MG63 (cell line): Measurements from ENCODE around the gene PDXDC1. TPM values are rescaled to one million over a fixed set of nuclear protein-coding genes. Genes with fewer than 3 reads are reported as not detected.
"Not testable (repeated sequence)": the region's sequence is repeated elsewhere in the genome, so short reads cannot be mapped to it uniquely, and the experiment has no call there.

Experiments
- DNase-seq: peaks from one replicate; pipeline ENCODE4 v3.0.0-alpha.2; 2020
- H3K27me3 ChIP-seq: fragments of 250-450 bp; sonication (Bioruptor Pico); 2 replicates; pipeline ENCODE4 v1.5.1; 2020; ENCODE audit warnings: mild to moderate bottlenecking, moderate library complexity
- H3K36me3 ChIP-seq: fragments of 250-450 bp; sonication (Bioruptor Pico); 2 replicates; pipeline ENCODE4 v1.5.1; 2020; ENCODE audit warnings: mild to moderate bottlenecking, moderate library complexity
- H3K4me3 ChIP-seq: fragments of 250-450 bp; sonication (Bioruptor Pico); 2 replicates; pipeline ENCODE4 v1.5.1; 2020; ENCODE audit warnings: mild to moderate bottlenecking, moderate library complexity
- H3K9me3 ChIP-seq: fragments of 250-450 bp; sonication (Bioruptor Pico); 2 replicates; pipeline ENCODE4 v1.5.1; 2020; ENCODE audit warnings: mild to moderate bottlenecking, moderate library complexity
- total RNA-seq: library from RNA; depleted of rRNA; stranded (reverse); fragments of >200 nt; shearing (Covaris generic); gene quantifications from 2 replicates; pipeline ENCODE4 v1.2.3, GENCODE V29; 2014; ENCODE audit warnings: low replicate concordance

PDXDC1 gene
- total RNA-seq, 1 experiment from 2014 or later, result 65.3 TPM

DNA sequence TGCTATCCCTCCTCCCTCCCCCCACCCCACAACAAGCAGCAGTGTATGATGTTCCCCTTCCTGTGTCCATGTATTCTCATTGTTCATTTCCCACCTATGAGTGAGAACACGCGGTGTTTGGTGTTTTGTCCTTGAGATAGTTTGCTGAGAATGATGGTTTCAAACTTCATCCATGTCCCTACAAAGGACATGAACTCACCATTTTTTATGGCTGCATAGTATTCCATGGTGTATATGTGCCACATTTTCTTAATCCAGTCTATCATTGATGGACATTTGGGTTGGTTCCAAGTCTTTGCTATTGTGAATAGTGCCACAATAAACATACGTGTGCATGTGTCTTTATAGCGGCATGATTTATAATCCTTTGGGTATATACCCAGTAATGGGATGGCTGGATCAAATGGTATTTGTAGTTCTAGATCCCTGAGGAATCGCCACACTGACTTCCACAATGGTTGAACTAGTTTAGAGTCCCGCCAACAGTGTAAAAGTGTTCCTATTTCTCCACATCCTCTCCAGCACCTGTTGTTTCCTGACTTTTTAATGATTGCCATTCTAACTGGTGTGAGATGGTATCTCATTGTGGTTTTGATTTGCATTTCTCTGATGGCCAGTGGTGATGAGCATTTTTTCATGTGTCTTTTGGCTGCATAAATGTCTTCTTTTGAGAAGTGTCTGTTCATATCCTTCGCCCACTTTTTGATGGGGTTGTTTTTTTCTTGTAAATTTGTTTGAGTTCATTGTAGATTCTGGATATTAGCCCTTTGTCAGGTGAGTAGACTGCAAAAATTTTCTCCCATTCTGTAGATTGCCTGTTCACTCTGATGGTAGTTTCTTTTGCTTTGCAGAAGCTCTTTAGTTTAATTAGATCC is 18.7 kb downstream of the PDXDC1 start:
- not testable (repeated sequence) for DNase-seq, H3K27me3 ChIP-seq, H3K4me3 ChIP-seq
- Histone ChIP-seq H3K9me3 (peaks cover 17% of the 10 kb centered on the region), H3K36me3 (peaks cover 43% of the 10 kb centered on the region)

DNA sequence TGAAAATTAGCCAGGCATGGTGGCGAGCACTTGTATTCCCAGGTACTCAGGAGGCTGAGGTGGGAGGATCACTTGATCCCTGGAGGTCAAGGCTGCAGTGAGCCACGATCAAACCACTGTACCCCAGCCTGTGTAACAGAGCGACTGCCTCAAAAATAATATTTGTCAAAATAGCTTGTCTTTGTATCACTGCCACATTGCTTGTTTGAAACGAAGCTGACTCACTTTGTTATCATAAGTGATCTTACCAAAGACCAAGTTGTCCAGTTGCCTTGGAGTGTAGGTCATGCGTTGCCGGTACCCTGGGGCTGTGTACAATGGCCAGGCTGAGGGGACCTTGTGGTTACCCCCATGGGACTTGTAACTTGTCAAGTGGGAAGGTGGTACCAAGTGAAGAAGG is 21.9 kb downstream of the PDXDC1 start:
- not testable (repeated sequence) for DNase-seq, H3K27me3 ChIP-seq, H3K4me3 ChIP-seq
- peaks cover 17% of the 10 kb centered on the region for H3K9me3 ChIP-seq
- peaks cover 39% of the 10 kb centered on the region for H3K36me3 ChIP-seq

DNA sequence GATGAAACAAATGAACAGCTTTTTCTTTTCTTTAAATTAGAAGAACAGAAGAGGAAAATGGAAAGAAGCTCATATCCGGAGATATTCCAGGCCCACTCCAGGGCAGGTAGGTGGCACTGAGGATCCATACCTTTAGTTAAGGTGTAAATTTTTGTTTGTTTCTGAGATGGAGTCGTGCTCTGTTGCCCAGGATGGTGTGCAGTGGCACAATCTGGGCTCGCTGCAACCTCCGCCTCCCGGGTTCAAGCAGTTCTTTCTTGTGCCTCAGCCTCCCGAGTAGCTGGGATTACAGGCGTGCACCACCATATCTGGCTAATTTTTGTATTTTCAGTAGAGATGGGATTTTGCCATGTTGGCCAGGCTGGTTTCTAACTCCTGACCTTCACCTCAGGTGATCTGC is 23.5 kb downstream of the PDXDC1 start:
- H3K36me3 ChIP-seq, result peaks cover 31% of the 10 kb centered on the region
- not testable (repeated sequence) for DNase-seq, H3K9me3 ChIP-seq, H3K27me3 ChIP-seq, H3K4me3 ChIP-seq

DNA sequence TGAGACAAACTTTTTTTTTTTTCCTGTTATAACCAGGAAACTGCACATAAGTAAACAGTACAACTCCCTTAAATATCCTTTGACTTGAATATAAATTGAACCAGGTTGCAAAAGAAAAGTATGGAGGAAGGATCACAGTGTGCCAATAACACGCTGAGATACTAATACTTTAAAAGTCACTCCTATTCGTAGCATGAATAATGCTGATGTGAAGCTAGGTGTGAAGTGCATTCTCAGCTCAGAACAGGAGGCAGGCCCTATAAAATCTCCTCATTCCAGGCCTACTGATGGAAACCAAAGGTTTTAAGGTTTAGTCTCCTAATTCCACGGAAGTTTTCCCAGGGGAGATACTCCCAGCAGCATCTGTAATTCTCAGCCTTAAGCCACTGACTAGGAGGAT is 25.0 kb downstream of the PDXDC1 start:
- not testable (repeated sequence) for DNase-seq

DNA sequence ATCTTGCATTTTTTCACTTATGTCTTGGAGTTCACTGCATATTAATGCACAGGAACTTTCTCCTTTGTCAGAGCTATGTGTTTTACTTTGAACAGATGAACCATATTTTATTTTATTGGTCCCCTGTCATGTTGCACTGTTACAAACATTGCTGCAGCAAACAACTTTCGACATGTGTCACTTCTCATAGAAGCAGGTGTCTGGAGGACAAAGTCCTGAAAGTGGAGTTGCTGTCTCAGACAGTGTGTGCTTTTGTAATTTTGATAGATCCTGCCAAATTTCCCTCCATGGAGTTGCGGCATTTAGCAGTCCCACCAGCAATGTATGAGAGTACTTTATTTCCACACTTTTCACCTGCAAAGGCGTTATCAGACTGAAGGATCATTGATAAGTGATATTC is 27.6 kb downstream of the PDXDC1 start:
- peaks cover 44% of the 10 kb centered on the region for H3K36me3 ChIP-seq
- H3K9me3 ChIP-seq, DNase-seq, H3K4me3 ChIP-seq, H3K27me3 ChIP-seq: not testable (repeated sequence)

More for the DNA sequence above, 25.0 kb downstream of the PDXDC1 start:
- not testable (repeated sequence) for H3K9me3 ChIP-seq, H3K27me3 ChIP-seq, H3K4me3 ChIP-seq
- H3K36me3 ChIP-seq, result peaks cover 30% of the 10 kb centered on the region

DNA sequence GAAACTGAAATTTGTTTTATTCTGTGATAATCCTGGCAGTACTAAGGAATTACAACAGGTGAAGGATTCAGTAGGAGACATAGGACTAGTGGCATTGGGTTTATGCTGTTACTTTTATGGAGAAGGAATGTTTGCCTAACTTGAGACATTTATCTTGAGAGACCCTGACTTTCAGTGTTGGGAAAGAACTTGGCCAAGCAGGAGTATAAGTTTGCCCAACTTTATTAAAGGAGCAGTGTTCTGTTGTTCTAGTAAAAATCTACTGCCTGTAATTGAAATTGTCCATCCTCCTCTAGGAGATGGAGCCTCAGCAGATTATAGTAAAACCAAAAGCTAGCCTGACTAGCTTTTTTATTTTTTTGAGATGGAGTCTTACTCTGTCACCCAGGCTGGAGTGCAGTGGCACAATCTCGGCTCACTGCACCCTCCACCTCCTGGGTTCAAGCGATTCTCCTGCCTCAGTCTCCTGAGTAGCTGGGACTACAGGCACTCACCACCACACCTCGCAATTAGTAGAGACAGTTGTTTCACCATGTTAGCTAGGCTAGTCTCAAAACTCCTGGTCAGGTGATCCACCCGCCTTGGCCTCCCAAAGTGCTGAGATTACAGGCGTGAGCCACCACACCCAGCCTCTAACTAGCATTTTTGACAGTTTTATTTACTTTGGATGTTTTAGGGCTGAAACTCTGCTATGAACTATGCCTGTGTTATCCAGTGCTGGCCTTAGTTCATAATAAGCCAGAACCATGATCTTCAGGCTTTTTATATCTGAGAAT is 30.7 kb downstream of the PDXDC1 start:
- H3K9me3 ChIP-seq, DNase-seq, H3K4me3 ChIP-seq, H3K27me3 ChIP-seq: not testable (repeated sequence)
- H3K36me3 ChIP-seq, result peaks cover 50% of the 10 kb centered on the region

DNA sequence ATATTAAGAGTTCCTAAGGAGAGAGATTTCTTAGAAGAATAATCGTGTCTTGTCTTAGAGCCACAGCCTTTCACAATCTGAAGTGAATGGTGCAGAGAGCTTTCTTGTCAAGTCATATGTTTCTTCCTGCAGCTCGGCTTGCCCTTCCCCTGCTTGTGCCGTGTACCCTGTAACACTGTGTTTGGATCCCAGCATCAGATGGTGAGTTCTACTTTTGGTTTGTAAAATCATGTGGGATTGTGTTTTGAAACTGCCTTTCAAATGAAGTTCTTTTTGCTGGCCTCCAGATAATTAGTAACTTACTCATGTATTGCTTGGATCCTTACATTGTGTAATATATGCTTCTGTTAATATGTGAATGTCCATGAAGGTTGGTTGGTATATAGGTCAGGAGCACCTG is 33.8 kb downstream of the PDXDC1 start:
- H3K9me3 ChIP-seq, DNase-seq, H3K4me3 ChIP-seq, H3K27me3 ChIP-seq: not testable (repeated sequence)
- peaks cover 60% of the 10 kb centered on the region for H3K36me3 ChIP-seq

DNA sequence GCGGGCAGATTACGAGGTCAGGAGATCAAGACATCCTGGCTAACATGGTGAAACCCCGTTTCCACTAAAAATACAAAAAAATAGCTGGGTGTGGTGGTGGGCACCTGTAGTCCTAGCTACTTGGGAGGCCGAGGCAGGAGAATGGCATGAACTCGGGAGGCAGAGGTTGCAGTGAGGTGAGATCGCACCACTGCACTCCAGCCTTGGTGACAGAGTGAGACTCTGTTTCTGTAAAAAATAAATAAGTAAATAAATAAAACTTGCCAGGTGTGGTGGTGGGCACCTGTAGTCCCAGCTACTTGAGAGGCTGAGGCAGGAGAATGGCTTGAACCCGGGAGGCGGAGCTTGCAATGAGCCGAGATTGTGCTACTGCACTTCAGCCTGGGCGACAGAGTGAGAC is 38.1 kb downstream of the PDXDC1 start:
- H3K9me3 ChIP-seq, DNase-seq, H3K4me3 ChIP-seq, H3K27me3 ChIP-seq: not testable (repeated sequence)
- H3K36me3 ChIP-seq, result peaks cover 54% of the 10 kb centered on the region

DNA sequence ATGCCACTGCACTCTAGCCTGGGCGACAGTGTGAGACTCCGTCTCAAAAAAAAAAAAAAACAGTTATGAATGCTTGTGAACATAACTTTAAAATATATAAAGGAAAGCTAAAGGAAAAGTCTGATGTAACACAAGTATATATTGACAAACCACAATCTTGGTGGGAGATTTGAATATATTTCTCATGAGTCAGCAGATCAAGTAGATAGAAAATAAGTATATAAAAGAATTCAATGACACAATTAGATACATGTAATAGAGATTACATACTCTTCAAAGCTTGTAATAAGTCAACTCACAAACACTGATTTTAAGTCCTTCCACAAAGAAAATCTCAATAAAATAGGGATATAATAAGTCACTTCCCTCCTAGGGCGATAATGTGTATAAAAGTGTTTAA is 40.8 kb downstream of the PDXDC1 start:
- H3K4me3 ChIP-seq, H3K27me3 ChIP-seq, H3K9me3 ChIP-seq, DNase-seq: not testable (repeated sequence)
- peaks cover 56% of the 10 kb centered on the region for H3K36me3 ChIP-seq

DNA sequence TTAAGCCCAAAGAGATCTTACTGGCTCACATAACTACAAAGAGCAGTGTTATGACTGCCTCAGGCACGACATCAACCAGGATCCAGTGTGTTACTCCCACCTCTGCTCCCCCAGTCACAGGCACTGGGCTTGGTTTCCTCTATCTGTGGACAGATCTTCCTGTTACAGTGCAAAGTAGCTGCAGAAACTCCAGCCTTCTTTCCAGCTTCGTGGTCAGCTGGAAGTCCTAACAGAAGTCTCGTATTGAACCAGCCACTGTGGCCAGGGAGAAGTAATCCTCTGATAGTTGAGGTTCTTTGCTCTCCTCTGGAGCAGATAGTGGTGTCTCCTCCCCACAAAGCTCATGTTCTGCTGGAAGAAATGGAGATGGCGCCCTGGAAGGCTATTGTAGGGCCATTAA is 41.5 kb downstream of the PDXDC1 start:
- not testable (repeated sequence) for H3K4me3 ChIP-seq, DNase-seq

DNA sequence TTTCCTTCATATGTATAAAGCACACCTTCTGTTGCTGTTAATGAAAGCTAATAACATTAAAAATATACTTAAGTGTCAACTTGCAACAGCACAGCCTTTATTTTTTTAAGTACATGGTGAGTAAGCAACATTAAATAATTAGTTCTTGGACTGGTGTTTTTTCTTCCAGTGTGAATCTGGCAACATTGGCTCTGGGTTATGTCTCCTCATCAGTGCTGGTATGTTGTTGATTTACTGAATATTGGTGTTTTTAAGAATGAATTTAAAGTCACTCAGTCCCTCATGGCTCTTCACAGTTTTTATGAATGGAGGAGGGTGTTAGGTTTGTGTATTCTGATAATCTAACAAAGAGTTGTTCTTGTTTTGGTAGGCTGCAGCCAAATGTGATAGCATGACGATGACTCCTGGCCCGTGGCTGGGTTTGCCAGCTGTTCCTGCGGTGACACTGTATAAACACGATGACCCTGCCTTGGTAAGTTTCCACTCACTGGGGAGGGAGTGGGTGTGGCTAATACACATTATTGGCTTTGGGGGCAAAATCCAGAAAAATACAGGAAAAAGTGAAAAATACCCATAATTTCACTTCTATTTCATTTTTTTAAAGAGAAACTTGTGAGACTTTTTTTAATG is 42.2 kb downstream of the PDXDC1 start:
- not testable (repeated sequence) for H3K4me3 ChIP-seq, H3K27me3 ChIP-seq, H3K9me3 ChIP-seq
- DNase-seq, result peak; percentile 73
- peaks cover 59% of the 10 kb centered on the region for H3K36me3 ChIP-seq

More for the DNA sequence above, 41.5 kb downstream of the PDXDC1 start:
- H3K9me3 ChIP-seq, H3K27me3 ChIP-seq: not testable (repeated sequence)
- peaks cover 52% of the 10 kb centered on the region for H3K36me3 ChIP-seq

DNA sequence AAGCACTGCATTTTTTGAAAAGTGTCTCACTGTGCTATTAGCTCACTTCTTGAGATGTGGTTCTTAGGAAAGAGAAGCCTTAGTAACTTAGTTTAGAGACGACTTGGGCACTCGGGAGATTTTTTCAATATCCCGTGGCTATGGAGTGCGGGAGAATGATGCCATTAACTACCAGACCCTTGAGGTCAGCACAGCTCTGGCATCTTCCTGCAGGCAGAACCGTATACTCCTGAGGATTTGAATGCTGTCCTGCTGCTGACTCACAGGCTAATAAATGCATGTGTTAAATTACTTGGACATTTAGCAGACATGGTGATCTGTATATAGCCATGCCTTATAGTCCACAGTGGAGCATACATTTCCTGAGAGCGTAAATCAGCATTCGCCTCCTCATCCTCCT is 46.6 kb downstream of the PDXDC1 start:
- H3K27me3 ChIP-seq, H3K4me3 ChIP-seq, H3K9me3 ChIP-seq: not testable (repeated sequence)
- DNase-seq, result peak; percentile 66
- H3K36me3 ChIP-seq, result peaks cover 75% of the 10 kb centered on the region

DNA sequence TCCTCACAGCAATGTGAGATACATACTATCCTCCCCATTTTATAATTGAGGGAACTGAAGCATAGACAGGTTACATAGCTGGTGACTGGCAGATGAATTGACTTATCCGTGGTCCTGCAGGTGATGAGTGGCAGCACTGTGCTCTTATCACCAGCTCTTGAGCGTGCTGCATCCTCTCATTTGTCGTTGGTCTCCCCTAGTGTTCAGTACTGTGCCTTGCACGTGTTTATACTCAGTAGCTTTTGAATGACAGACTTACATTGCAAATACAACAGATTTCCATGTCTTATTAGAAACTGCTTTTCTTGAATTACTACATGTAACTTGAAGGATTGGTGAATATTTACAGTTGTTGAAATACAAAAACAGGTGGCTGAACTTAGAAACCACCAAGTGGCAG is 47.4 kb downstream of the PDXDC1 start:
- peaks cover 67% of the 10 kb centered on the region for H3K36me3 ChIP-seq
- H3K9me3 ChIP-seq, H3K4me3 ChIP-seq, H3K27me3 ChIP-seq: not testable (repeated sequence)
- peak; percentile 49 for DNase-seq

DNA sequence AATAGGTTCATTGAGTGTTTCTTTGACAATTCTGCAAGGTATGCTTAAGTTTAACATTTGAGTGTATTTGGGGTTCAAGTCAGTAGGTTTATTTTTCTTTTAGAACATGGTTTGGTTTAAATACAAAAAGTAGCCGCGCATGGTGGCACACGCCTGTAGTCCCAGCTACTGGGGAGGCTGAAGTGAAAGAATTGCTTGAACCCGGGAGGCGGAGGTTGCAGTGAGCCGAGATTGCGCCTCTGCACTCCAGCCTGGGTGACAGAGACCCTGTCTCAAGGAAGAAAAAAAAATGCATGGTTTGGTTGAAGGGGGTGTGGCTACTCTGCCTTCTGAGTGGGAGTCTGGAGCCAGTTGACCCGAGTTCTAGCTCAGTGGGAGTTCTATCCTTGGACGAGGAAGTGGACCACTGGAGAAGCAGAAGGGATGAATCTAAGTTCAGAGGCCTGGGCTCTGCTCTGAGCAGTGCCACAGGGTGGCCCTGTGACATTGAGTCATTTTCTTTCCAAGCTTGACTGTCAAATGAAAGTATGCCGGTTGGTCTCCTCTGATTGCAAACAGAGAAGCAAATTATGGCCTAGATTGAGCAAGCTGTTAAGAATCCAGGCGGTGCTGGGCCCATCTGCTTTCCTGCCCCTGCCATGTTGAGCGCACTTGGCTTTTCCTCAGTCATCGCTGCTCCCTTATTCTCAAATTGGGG is 48.7 kb downstream of the PDXDC1 start:
- not testable (repeated sequence) for H3K27me3 ChIP-seq, DNase-seq, H3K9me3 ChIP-seq, H3K4me3 ChIP-seq
- H3K36me3 ChIP-seq, result peaks cover 64% of the 10 kb centered on the region

DNA sequence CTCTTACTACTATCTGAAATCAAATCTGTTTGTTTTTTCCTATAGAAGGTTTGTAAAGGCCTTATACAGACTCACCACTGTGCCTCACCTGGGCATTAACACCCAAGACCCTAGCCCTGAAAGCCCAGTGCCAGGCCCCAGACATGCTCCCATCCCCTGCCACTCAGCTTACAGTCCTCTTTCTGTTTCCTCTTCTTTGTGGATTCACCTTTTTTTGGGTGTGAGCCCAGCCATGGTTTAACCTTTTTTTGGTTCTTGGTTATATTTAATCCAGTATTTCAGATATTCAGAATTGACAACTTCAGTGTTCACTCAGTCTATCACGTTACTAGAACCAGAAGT is 50.0 kb downstream of the PDXDC1 start:
- DNase-seq, H3K27me3 ChIP-seq, H3K4me3 ChIP-seq, H3K9me3 ChIP-seq: not testable (repeated sequence)
- H3K36me3 ChIP-seq, result peaks cover 65% of the 10 kb centered on the region

DNA sequence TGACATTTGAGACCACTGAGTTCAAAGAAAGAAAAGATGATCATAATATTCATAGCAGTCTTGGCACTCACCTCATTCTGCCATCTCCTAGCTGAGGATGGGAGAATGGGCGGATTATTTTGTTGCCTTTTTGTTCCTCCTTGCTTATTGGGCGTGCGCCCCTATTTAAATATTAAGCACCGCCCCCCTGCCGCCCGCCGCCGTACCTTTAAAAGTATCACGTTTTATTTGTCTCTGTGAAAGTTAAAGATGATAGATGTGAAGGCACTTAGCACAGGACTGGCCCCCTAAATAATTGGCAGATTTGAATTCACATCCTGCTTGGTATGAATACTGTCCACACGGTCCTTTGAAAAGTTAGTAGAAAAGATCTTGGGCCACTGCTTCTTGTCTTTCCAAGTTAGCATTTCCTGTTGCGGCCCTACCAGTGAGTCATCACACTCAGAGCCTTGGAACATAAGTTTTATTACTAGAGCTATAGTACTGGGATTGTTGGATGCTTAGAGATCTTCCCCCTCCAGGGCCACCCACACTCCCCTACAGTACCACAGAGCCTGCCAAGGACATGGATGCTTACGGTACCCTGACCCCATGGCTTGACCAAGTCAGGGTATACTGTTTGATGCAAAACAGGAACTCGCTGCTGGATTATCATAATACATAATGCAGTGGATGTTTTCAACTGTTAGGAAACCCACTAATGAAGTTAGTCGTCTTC is 50.6 kb downstream of the PDXDC1 start:
- H3K27me3 ChIP-seq, H3K4me3 ChIP-seq, H3K9me3 ChIP-seq: not testable (repeated sequence)
- H3K36me3 ChIP-seq, result peaks cover 63% of the 10 kb centered on the region
- peak; percentile 71 for DNase-seq
